GM20431 (cell line): ENCODE measurements around the gene SMOC2.

ENCODE experiments used
- in situ Hi-C: fragments of 300-500 bp; cut with MseI, MboI; formaldehyde crosslinking; loops from one replicate; pipeline ENCODE4 v1.15.0; 2020; ENCODE audit warnings: low sequenced_read_pairs; ENCODE audit not compliant: unreplicated experiment

SMOC2 gene, protein sequence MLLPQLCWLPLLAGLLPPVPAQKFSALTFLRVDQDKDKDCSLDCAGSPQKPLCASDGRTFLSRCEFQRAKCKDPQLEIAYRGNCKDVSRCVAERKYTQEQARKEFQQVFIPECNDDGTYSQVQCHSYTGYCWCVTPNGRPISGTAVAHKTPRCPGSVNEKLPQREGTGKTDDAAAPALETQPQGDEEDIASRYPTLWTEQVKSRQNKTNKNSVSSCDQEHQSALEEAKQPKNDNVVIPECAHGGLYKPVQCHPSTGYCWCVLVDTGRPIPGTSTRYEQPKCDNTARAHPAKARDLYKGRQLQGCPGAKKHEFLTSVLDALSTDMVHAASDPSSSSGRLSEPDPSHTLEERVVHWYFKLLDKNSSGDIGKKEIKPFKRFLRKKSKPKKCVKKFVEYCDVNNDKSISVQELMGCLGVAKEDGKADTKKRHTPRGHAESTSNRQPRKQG

DNA sequence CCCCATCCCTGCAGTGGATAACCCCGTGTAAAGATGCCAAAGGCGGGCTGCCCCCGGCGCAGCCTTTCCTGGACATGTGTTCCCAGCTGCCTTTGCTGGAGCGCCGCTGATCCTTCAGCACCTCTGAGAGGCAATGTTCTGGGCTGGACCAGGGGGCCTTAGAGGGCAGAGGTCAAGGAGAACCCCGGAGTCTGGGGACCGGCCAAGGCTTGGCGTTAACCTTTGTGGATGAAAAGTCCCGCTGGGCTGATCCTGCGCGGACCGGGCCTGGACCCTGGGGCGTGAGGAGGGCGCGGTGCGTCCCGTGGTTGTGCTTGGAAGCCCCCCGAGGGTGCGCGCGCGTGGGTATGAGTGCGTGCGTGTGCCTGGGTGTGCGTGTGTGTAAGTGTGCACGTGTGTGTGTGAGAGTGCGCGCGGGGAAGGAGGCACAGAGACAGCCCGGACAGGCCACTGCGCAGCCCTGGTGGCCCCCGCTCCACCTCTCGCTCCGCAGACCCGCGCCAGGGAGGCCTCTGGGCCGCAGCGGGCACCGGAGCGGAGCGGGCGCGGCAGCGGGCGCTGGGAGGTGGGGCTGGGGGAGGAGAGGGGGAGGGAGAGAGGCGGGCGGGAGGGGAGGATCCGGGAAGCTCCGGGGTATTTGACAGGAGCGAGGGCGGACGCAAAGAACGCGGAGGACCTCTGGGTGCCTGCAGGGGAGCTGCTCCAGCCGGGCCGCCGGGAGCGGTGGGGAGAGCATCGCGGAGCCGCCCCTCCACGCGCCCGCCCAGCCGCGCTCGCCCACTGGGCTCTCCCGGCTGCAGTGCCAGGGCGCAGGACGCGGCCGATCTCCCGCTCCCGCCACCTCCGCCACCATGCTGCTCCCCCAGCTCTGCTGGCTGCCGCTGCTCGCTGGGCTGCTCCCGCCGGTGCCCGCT, at the start of gene SMOC2:
TSS of gene SMOC2 (plus strand) at position 665 of the 914 bp plus-strand sequence. CDS start at position 852, 187 bp downstream.
- in situ Hi-C loops = no loop called here

DNA sequence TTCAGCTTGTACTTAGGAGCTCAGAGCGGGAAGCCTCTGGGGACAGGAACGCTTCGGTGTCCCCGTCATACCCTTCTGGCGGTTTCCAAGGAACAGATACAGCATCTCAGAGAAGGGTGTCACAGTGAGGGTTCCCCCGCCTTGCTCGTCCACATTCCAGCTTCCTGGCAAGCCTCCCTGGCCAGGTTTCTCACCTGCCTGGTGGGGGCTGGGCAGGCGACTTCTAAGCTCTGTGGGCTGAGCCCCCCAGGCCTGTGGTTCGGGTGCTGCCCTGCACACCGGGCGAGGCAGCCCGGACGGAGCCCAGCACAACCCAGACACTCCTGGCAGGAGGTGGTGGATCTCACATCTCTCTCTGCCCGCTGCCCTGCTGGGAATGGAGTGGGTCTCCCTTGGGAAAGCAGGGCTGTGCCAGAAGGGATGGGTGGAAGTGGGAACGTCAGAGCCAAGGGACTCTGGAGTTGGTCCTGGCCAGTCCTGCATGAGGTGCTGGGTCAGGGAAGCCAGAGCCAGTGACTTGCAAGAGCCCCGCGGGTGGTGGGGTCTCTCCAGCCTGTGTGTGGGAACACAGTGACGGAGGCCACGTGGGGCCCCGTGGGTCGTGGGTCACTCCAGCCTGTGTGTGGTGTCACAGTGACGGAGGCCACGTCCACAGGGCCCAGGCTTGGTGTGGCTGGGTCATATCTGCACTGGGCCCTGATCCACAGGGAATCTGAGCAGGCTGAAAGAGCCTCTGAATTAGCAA, 47.7 kb upstream of the SMOC2 start:
- in situ Hi-C loops = no loop called here

DNA sequence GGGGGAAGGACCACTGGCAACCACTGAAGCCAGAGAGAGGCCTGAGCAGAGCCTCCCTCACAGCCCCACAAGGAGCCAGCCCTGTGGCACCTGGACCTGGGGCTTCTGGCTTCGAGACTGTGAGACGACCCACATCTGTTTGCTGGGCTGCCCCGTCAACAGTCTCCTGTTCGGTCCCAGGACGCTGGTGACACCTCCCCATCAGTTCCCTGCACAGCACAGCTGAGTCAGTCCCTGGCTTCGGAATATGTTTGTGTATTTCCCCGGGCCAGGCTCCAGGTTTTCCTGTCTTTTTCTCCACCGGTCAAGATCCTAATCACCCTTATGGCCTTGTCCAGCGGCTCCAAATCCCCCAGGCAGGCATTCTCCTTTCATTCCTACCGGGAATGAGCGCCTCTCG, 46.4 kb upstream of the SMOC2 start:
- in situ Hi-C loops = no loop called here

DNA sequence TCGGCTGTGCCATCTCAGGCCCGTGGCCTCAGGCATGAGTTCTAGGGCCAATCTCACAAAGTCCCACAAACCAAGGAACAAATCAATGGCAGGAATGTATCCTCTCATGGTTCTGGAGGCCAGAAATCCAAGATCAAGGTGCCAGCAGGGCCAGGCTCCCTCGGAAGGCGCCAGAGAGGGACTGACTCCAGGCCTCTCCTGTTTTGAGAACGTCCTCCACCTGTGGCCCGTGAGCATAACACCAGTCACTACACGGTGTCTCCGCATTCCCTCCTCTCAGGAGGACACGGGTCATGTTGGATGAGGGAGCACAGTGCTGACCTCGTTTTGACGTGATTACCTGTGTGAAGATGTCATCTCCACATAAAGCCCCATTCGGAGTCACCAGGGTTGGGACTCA, 45.0 kb upstream of the SMOC2 start:
- in situ Hi-C loops = no loop called here

DNA sequence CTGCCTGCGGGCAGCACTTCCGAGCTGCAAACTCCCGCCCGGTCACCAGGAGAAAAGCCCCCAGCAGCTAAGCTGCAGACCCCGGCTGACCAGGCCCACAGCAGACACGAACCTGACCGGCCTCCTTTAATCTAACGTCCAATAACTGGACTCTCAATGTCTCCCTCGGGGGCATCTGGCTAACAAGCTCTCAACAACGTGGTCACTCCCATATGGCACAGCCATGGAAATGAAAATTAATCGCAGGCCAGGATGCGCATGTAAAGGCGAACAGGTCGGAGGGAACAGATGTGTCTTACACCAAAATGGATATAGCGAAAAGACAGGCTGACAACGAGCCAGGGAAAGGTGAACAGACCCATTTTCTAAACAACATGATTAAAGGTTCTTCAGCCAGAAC, 44.4 kb upstream of the SMOC2 start:
- in situ Hi-C loops = no loop called here

GRCh38 chr6:168397012-168397411, 44.0 kb upstream of the SMOC2 start:
- in situ Hi-C loops = no loop called here

DNA sequence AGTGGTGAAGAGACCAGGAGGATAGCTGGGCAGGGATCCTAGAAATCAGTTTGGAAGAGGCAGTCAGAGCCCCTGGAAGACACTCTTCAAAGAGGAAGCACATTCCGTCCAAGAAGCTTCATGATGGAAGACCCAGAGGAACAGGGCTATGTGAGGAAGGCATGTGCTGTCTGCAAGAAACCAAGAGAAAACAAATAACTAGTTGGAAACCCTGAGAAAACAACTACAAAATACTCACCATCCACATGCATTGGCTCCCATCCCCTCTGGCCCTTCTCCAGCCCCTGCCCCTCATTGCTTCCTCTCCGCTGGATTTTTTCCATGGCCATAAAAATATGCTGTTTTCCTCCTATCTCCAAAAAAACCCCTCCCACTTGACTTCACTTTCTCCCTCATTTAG, 40.9 kb upstream of the SMOC2 start:
- in situ Hi-C loops = no loop called here

GRCh38 chr6:168403370-168404005, 37.5 kb upstream of the SMOC2 start:
- in situ Hi-C loops = no loop called here

DNA sequence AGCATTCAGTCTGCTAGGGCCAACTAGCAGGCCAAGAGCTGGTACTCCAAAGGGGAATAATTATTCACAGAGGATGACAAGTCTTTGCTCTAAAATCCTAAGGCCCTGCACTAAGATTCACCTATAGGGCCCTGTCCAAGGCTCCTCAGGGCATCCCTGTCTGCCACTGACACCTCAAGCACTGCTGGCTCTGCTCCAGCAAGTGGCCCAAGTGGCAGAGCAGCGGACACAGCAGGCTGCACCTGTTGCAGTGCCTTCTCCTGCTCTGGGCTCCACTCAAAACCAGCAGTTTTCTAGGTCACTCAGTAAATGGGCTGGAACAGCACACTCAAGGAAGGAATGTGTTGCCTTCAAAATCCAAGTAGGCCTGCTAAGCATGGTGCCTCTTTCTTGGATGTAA, 36.4 kb upstream of the SMOC2 start:
- in situ Hi-C loops = no loop called here

GRCh38 chr6:168407842-168408241, 33.1 kb upstream of the SMOC2 start:
- in situ Hi-C loops = no loop called here

GRCh38 chr6:168408504-168409136, 32.4 kb upstream of the SMOC2 start:
- in situ Hi-C loops = no loop called here

- in situ Hi-C loops = no loop called here
Measured at GRCh38 chr6:168410035-168410434, 30.9 kb upstream of the SMOC2 start.

DNA sequence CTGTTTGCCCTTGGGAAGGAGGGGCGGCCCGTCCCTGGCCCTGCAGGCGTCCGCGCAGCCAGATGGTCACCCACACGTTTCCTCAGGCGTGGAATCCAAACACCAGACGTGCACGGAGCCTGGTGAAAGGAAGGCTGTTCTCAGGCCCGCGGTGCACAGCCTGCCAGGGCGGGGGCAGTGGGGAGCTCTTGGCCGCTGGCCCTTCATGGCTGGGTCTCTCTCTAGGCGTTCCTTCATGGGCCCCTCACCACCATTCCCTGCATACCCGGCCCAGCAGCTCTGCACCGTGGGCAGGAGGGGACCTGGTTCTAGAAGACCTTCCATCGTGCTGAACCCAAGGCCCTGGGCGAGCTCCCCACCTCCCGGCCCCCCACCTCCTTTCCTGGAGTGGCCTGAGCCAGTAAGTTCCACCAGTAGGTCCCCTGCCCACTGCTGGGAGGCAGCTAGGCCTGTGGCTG, 30.4 kb upstream of the SMOC2 start:
- in situ Hi-C loops = no loop called here

DNA sequence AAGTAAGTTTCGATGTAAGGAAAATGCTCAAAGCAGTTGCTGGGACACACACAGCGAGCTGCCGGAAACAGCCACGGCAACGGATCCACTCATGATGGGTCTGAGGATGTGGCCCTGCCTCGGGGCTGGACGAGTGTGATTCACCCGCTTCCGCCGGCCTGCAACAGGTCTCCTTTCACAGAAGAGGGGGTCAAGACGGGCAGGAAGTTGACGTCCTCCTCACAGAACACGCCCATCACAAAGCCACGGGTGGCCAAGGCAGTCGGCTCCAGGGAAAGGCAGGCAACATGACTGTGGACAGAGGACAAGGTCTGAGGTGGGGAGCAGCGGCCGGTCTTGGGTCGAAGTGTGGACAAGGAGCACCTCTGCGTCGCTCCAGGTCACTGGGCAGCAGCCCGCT, 29.9 kb upstream of the SMOC2 start:
- in situ Hi-C loops = no loop called here

DNA sequence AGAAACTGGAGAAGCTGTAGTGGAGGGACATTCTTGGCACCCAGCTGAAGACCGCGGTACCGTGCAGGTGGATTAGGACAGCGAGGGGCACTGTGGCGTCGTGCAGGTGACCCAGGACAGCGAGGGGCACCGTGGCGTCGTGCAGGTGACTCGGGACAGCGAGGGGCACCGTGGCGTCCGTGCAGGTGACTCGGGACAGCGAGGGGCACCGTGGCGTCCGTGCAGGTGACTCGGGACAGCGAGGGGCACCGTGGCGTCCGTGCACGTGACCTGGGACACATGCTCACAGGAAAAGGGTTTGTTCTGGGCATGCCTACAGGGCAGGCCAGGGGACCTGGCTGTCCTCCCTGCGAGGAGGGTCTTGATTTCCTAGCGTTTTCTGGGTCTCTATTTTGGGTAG, 29.2 kb upstream of the SMOC2 start:
- in situ Hi-C loops = no loop called here

DNA sequence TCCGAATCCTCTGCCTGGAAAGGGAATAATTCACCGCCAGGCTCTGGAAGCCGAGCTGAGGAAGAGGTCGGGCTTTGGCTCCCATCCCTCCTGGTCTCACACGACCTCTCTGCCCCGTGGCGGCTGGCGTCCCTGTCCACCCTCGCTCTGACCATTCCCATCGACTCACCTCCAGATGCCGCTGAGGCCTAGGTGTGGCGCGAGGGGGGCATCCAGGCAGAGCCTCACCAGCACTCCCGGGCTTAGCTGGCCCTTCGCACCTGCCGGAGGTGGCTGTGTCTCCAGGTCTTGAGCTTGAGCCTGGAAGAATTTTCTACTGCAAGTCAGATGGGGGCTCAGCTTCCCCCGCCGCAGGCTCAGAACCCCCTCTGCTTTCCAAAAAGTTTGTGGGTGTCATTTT, 28.5 kb upstream of the SMOC2 start:
- in situ Hi-C loops = no loop called here

GRCh38 chr6:168413018-168413720, 27.8 kb upstream of the SMOC2 start:
- in situ Hi-C loops = no loop called here

GRCh38 chr6:168413856-168414255, 27.1 kb upstream of the SMOC2 start:
- in situ Hi-C loops = no loop called here
